Stomach (tissue), 4 donors: ENCODE measurements around the gene CPLX1.

Source experiments
- CTCF ChIP-seq, 7 experiments: fragments of 450-650 bp in 4 of 7; fragments of 200-600 bp in 3 of 7; sonication (generic) in 3 of 7; IDR thresholded peaks; one replicate each; pipeline ENCODE4 v1.5.1; 2016 to 2019; ENCODE audit warnings: antibody characterized with exemption in 7 of 7, control low read depth in 2 of 7, mild to moderate bottlenecking in 1 of 7
- EP300 ChIP-seq: sonication (generic); formaldehyde crosslinking; IDR thresholded peaks from one replicate; pipeline ENCODE4 v1.6.1; 2017; ENCODE audit warnings: antibody characterized with exemption
- POLR2A ChIP-seq, 4 donors: fragments of 450-650 bp; IDR thresholded peaks; one replicate each; pipeline ENCODE4 v1.6.1; 2016; ENCODE audit warnings: antibody characterized with exemption in 4 of 4, control low read depth in 2 of 4, mild to moderate bottlenecking in 1 of 4, moderate library complexity in 1 of 4
- POLR2AphosphoS5 ChIP-seq, 3 donors: sonication (generic); formaldehyde crosslinking; IDR thresholded peaks; one replicate each; pipeline ENCODE4 v1.6.1; 2016; ENCODE audit warnings: antibody characterized with exemption in 3 of 3

DNA sequence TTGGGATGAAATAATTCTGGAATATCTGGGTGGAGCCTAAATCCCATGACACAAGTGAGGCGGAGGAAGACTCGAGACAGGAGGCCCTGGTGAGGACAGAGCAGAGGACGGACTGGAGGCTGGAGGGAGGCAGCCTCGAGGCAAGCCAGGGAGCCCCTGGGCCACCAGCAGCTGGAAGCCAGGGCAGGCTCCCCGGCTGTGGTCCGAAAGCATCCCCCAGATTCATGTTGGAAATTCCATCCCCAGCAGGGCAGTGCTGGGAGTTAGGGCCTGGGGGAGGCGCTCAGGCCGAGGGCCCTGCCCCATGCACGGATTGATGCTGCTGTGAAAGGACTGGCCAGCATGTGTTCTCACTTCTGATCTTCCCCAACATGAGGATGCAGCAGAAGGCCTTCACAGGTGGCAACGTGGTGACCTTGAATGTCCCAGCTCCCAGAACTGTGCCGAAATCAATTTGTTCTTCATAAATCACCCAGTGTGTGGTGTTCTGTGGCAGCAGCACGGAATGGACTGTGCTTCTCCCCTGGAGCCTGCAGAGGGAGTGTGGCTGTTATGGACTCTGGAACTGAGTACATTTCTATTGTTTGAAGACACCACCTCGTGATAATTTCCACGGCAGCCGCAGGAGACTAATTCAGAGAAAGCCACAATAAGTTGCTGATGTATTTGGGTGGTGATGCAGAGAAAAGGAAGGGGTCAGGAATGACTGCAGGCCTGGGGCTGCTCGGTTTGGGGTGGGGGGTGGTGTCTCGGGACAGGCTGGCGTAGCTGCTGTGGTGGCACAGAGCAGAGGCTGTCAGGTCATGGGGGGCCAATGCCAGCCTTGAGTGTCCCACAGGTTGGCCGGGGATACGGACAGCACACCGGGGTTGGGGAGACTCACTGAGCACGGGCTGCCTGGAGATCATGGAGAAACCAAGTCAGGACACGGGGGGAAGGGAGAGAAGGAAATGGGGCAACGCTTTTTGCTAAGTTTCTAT lies 63.4 kb downstream of the CPLX1 start:
- peak in 2 of 7 experiments; percentile 14 to 40 for TF ChIP-seq CTCF (IDR thresholded peaks at IDR 0.05)
- no peak for TF ChIP-seq POLR2AphosphoS5 (IDR thresholded peaks at IDR 0.05)
- no peak for TF ChIP-seq POLR2A (IDR thresholded peaks at IDR 0.05)
- no peak for TF ChIP-seq EP300
